Right ventricle myocardium inferior (tissue), 1 donor: ENCODE results near the gene PLGRKT. TPM values are rescaled to one million over a fixed set of nuclear protein-coding genes. Genes with fewer than 3 reads are reported as not detected.
"Not testable (repeated sequence)": the region's sequence is repeated elsewhere in the genome, so short reads cannot be mapped to it uniquely, and the experiment has no call there.

Experiments
- ATAC-seq: fragments of 200-7000 bp; cut with Tn5 transposase; one replicate; pipeline ENCODE4 v1.9.1; 2020; ENCODE audit warnings: mild to moderate bottlenecking, moderate library complexity
- DNase-seq: peaks from one replicate; pipeline ENCODE4 v3.0.0; 2021; ENCODE audit errors: missing footprints
- intact Hi-C: fragments of 100-400 bp; cut with DNase I; formaldehyde crosslinking; loops from one replicate; pipeline ENCODE4 v1.11.0; 2022
- total RNA-seq: library from RNA; stranded (reverse); fragmentation: NEBNext Ultra II Directional; extraction: Animal tissue kit (Norgen Biotek cat#: 25700); gene quantifications from one replicate; pipeline ENCODE4 v1.2.1, GENCODE V29; 2021
- donor health status: DM: no; HTN: yes; CAD: no; lungs with severe emphysema.

The PLGRKT gene
- total RNA-seq, 1 donor from 2014 or later, result 44.3 TPM

DNA sequence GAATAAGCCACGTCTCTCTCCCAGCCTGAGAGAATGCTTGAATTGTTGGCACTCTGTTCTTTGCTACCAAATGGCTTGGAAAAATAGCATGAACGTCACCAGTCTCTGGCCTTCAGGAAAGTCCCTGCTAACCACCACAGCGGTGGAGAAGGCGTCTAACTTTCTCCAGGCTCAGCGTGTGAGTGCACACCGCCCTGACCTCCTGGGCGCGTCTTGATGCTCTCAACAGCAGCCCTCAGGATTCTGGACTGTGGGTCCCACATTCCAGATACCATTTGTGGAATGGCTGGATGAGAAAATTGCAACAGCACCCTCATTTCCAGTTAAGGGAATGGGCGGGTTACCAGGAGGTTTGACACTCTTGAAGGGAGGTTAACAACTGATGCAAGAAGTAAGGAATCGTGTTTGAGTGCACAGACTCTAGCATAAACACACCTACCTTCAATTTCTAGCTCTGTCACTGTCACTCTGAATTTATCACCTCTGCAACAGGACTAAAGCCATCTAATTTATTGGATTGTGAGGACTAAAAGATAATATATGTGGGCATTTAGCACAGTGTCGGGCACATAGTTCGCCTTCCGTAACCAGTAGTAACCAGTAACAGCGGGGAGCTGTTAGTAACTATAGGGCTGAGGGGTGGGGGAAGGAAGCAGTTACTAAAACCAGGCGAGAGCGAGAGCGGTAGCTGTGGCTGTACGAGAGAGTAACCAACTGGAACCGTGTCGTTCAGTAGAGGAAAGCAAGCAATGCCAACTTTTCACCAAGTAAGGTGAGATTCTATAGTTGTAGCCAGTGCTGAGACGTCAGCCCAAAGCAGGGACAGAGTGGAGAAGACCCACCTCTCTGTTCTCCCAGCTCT, 807 bp upstream of the PLGRKT start:
- DNase-seq (no peak), ATAC-seq (no peak)
- intact Hi-C loops, result no loop called here

- ATAC-seq (no peak), DNase-seq (no peak)
- intact Hi-C loops, result no loop called here
These were observed 1.3 kb downstream of the PLGRKT start for GRCh38 chr9:5436441-5436840.

- intact Hi-C loops, result no loop called here
- DNase-seq (no peak), ATAC-seq (no peak)
These were observed 1.8 kb downstream of the PLGRKT start for GRCh38 chr9:5435912-5436311.

DNA sequence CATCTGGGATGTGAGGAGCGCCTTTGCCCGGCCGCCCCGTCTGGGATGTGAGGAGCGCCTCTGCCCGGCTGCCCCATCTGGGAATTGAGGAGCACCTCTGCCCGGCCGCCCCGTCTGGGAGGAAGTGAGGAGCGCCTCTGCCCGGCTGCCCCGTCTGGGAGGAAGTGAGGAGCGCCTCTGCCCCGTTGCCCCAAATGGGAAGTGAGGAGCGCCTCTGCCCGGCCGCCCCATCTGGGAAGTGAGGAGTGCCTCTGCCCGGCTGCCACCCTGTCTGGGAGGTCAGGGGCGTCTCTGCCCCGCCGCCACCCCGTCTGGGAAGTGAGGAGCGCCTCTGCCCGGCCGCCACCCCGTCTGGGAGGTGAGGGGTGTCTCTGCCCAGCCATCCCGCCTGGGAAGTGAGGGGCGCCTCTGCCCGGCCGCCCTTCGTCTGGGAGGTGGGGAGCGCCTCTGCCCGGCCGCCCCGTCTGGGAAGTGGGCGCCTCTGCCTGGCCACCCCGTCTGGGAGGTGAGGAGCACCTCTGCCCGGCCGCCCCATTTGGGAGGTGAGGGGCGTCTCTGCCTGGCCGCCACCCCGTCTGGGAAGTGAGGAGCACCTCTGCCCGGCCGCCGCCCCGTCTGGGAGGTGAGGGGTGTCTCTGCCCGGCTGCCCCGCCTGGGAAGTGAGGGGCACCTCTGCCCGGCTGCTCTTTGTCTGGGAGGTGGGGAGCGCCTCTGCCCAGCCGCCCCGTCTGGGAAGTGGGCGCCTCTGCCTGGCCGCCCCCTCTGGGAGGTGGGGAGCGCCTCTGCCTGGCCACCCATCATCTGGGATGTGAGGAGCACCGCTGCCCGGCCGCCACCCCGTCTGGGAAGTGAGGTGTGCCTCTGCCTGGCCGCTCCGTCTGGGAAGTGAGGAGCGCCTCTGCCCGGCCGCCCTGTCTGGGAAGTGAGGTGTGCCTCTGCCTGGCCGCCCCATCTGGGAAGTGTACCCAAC, 3.6 kb downstream of the PLGRKT start:
- intact Hi-C loops, DNase-seq, ATAC-seq: not testable (repeated sequence)

- DNase-seq, ATAC-seq, intact Hi-C loops: not testable (repeated sequence)
These were observed 4.4 kb downstream of the PLGRKT start for GRCh38 chr9:5433328-5433727.

DNA sequence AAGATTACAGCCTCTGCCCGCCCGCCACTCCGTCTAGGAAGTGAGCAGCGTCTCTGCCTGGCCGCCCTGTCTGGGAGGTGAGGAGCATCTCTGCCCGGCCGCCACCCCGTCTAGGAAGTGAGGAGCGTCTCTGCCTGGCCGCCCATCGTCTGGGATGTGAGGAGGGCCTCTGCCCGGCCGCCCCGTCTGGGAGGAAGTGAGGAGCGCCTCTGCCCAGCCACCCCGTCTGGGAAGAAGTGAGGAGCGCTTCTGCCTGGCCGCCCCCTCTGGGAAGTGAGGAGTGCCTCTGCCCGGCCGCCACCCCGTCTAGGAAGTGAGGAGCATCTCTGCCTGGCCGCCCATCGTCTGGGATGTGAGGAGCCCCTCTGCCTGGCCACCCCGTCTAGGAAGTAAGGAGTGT, 4.8 kb downstream of the PLGRKT start:
- ATAC-seq, intact Hi-C loops: not testable (repeated sequence)

DNA sequence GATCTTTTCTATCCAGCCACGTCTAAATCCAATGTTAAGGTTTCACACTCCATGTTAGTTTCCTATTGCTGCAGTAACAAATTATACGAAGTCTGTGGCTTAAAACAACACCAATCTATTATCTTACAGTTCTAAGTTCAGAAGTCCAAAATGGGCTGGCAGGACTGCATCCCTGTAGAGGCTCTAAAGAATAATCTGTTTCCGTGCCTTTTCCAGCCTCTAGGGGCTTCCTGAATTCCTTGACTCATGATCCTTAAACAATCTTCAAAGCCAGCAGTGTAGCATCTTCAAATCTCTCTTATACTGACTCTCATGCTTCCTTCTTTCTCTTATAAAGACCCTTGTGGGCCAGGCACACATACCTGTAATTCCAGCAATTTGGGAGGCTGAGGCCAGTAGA, 6.8 kb downstream of the PLGRKT start:
- intact Hi-C loops, result no loop called here
- no peak for DNase-seq
- ATAC-seq, result no peak

More for the DNA sequence above, 4.8 kb downstream of the PLGRKT start:
- DNase-seq, result not testable (repeated sequence)

DNA sequence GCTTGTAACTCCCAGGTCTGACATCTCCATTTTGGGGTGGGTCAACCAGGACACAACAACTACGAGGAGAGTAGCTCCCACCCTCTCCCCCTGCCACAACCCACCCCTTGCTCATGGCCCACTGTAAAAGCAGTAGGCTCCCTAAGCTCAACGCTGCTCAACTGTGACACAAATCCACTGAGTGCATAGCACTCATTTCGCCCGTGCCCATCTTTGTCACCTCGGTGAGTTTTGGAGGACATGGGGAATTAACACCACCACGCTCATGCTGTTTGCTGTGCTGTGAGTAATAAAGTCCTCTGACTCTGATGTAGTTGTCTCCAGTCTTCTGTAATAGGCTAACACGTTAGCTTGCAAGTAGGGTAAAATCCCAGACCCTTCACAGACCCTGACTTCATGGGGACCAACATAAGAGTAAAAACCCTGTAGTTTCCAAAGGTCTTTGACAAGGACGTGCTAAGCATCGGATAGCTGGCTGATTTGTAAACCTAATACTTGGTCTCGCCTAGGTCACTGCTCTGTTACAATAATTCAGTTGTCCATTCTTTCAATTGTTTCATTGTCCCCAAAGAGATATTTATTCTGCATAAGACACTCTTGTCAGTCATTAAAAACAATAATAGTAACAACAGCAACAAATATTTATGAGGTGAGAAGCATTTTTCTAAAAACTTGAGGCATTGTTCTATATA, 7.7 kb downstream of the PLGRKT start:
- intact Hi-C loops, result no loop called here
- no peak for ATAC-seq
- no peak for DNase-seq

- DNase-seq (no peak), ATAC-seq (no peak)
- intact Hi-C loops, result no loop called here
These were observed 8.8 kb downstream of the PLGRKT start for GRCh38 chr9:5428794-5429528.

GRCh38 chr9:5428172-5428571, 9.6 kb downstream of the PLGRKT start:
- DNase-seq (no peak), ATAC-seq (no peak)
- intact Hi-C loops, result no loop called here

DNA sequence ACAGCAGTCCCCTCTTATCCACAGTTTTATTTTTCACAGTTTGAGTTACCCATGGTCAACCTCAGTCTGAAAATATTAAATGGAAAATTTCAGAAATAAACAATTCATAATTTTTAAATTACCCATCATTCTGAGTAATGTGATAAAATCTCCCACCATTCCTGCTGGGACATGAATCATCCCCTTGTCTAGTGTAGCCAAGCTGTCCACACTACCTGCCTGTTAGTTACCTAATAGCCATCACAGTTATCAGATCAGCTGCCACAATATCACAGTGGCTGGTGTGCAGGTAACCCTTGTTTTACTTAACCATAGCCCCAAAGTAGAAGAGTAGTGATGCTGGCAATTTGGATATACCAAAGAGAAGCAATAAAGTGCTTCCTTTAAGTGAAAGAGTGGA, 10.7 kb downstream of the PLGRKT start:
- ATAC-seq (no peak), DNase-seq (no peak)
- intact Hi-C loops, result no loop called here

DNA sequence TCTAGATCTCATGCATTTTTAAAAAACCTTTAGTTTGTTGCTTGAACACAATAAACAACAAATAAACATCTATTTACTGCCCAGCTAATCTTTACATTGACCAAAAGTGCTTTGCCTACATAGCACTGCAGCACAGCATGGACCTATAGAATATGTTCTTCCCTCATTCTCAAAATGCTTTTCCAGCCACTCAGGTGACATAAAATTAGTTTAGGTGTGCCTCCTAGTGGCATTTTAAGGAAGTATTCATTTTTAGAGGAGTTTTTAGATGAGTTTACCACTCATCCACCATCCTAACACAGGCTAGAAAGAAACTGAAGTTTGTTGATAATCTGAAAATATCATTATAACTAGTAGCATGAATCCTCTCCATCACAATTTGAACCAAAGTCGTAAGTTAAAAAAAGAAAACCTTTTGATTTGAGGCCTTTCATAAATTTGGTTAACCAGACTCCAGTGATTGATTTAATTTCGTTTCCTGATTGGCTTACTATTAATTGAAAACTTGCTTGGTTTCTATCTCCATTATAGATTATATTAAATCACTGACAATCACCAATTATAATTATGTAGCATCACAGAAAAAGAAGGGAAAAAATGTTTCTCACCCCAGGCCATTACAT, 12.6 kb downstream of the PLGRKT start:
- DNase-seq, result no peak
- no peak for ATAC-seq
- intact Hi-C loops, result no loop called here

DNA sequence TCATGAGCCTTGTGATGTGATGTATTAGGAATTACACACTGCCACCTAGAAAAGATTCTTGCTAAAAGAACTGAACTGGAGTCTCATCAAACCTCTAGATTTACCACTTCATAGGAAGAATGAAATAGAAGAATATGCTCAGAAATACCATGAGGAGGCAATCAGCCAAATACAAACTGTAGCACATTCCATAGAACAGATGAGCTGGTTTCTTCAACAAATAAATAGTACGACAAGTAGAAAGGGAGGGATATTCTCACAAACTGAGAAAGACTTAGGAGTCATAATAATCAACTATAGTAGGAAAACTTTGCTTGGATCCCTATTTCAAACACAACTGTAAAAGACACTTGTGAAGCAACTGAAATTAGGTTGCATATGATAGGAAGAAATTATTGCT, 15.4 kb downstream of the PLGRKT start:
- no peak for ATAC-seq
- intact Hi-C loops, result no loop called here
- no peak for DNase-seq

GRCh38 chr9:5421163-5421562, 16.6 kb downstream of the PLGRKT start:
- intact Hi-C loops, result no loop called here
- no peak for ATAC-seq
- DNase-seq, result no peak

DNA sequence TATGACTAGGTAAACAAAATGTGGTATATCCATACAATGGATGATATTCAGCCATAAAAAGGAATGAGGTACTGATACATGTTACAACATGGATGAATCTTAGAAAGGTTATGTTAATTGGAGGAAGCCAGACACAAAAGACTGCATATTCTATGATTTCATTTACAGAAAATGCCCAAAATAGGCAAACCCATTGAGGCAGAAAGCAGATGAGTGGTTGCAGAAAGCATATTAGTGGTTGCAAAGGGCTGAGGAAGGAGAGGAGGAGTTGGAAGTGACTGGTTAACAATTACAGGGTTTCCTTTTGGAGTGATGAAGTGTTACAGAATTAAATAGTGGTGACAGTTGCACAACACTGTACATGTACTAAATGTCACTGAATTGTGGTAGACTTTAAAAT, 17.7 kb downstream of the PLGRKT start:
- ATAC-seq (no peak), DNase-seq (no peak)
- intact Hi-C loops, result no loop called here

GRCh38 chr9:5418481-5418880, 19.2 kb downstream of the PLGRKT start:
- no peak for ATAC-seq
- intact Hi-C loops, result no loop called here
- no peak for DNase-seq

DNA sequence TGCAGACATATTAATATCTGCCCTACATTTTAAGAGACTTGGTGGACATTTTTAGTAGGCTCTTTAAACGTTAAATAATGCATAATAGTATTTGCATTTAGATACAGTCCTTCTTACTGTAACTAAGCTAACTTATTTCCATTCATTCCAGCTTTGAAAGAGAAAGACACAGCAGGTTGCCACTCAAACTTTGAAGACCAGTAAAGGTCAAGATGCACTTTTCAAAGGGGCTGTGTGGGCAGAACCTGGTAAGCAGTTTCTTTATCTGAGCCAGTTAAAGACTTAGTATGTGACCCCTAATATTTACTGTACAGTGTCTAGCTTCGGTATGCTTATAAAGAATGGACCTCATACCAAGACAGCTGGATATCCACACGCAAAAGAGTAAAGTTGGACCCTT, 20.8 kb downstream of the PLGRKT start:
- no peak for ATAC-seq

DNA sequence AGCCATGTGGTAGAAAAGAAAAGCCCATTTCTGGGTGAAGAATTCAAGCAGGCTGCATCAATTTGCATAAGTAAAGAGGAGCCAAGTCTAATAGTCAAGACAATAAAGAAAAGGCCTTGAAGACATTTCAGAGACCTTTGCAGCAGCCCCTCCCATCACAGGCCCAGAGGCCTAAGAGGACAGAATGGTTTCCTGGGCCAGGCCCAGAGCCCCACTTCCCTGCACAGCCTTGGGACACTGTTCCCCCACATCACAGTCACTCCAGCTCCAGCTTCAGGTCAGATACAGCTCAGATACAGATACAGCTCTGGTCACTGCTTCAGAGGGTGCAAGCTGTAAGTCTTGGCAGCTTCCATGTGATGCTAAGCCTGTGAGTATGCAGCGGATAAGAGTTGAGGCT, 29.1 kb downstream of the PLGRKT start:
- ATAC-seq, result no peak
- no peak for DNase-seq
- intact Hi-C loops, result no loop called here

More for the DNA sequence above, 20.8 kb downstream of the PLGRKT start:
- intact Hi-C loops, result no loop called here
- DNase-seq, result no peak
